Neural progenitor cell (in vitro differentiated cells): ENCODE data around the gene NUP210. TPM values are rescaled to one million over a fixed set of nuclear protein-coding genes. Genes with fewer than 3 reads are reported as not detected.

Source experiments
- DNase-seq: peaks from one replicate; pipeline ENCODE4 v3.0.0-alpha.2; 2016; ENCODE audit warnings: low spot score
- H2AFZ ChIP-seq: fragments of 200-600 bp; sonication (generic); replicated peaks from 2 replicates; pipeline ENCODE4 v1.6.1; 2016; ENCODE audit warnings: antibody characterized with exemption
- H3F3A ChIP-seq: fragments of 200-600 bp; sonication (generic); 2 replicates; pipeline ENCODE4 v1.6.1; 2016; ENCODE audit warnings: antibody characterized with exemption, low read depth
- H3K27ac ChIP-seq: fragments of 200-600 bp; sonication (generic); 2 replicates; pipeline ENCODE4 v1.5.1; 2016; ENCODE audit warnings: mild to moderate bottlenecking
- H3K27me3 ChIP-seq: fragments of 200-600 bp; sonication (generic); 2 replicates; pipeline ENCODE4 v1.6.1; 2016; ENCODE audit warnings: mild to moderate bottlenecking, moderate library complexity
- H3K36me3 ChIP-seq: fragments of 200-600 bp; sonication (generic); 2 replicates; pipeline ENCODE4 v1.5.1; 2016
- H3K4me1 ChIP-seq: fragments of 200-600 bp; sonication (generic); 2 replicates; pipeline ENCODE4 v1.6.1; 2016; ENCODE audit warnings: mixed run types
- H3K4me2 ChIP-seq: fragments of 200-600 bp; sonication (generic); 2 replicates; pipeline ENCODE4 v1.6.1; 2016
- H3K4me3 ChIP-seq: fragments of 200-600 bp; sonication (generic); 2 replicates; pipeline ENCODE4 v1.5.1; 2016
- H3K79me2 ChIP-seq: fragments of 200-600 bp; sonication (generic); 2 replicates; pipeline ENCODE4 v1.6.1; 2016; ENCODE audit warnings: low read depth
- H3K9ac ChIP-seq: fragments of 200-600 bp; sonication (generic); 2 replicates; pipeline ENCODE4 v1.6.1; 2016
- H3K9me3 ChIP-seq: fragments of 200-600 bp; sonication (generic); 2 replicates; pipeline ENCODE4 v1.5.1; 2016; ENCODE audit warnings: low read depth
- H4K20me1 ChIP-seq: fragments of 200-600 bp; sonication (generic); 2 replicates; pipeline ENCODE4 v1.6.1; 2016; ENCODE audit warnings: low read depth
- H3K27ac Mint-ChIP-seq: 3 replicates; pipeline ENCODE4 v1.8.0; 2021; ENCODE audit warnings: mixed read lengths
- H3K27me3 Mint-ChIP-seq: 2 replicates; pipeline ENCODE4 v1.8.0; 2022; ENCODE audit warnings: low read depth, mild to moderate bottlenecking, inconsistent platforms, moderate library complexity, mixed read lengths; ENCODE audit not compliant: insufficient read depth
- H3K36me3 Mint-ChIP-seq: 3 replicates; pipeline ENCODE4 v1.8.0; 2021; ENCODE audit warnings: mixed read lengths
- H3K4me1 Mint-ChIP-seq: 3 replicates; pipeline ENCODE4 v1.8.0; 2021; ENCODE audit warnings: mixed read lengths
- H3K4me3 Mint-ChIP-seq: 3 replicates; pipeline ENCODE4 v1.8.0; 2021; ENCODE audit warnings: mild to moderate bottlenecking, moderate library complexity, mixed read lengths
- H3K9me3 Mint-ChIP-seq: 3 replicates; pipeline ENCODE4 v1.8.0; 2020; ENCODE audit warnings: mixed read lengths
- EZH2 ChIP-seq: fragments of 200-600 bp; sonication (generic); IDR thresholded peaks from 2 replicates; pipeline ENCODE4 v1.6.1; 2017; ENCODE audit warnings: antibody characterized with exemption, mild to moderate bottlenecking, moderate library complexity
- EZH2phosphoT487 ChIP-seq: fragments of 200-600 bp; sonication (generic); IDR thresholded peaks from 2 replicates; pipeline ENCODE4 v1.6.1; 2017; ENCODE audit warnings: antibody characterized with exemption
- total RNA-seq: library from RNA; depleted of rRNA; stranded (reverse); fragments of >200 nt; gene quantifications from 2 replicates; pipeline ENCODE4 v1.2.3, GENCODE V29; 2015; ENCODE audit warnings: low replicate concordance
- TF ChIP-seq, protein P1 (sequence below): fragments of 200-600 bp; sonication (generic); IDR thresholded peaks from 2 replicates; pipeline ENCODE4 v1.5.1; 2017; ENCODE audit warnings: antibody characterized with exemption, mild to moderate bottlenecking

Gene NUP210
- total RNA-seq, 1 donor from 2014 or later = 37.1 TPM

DNA sequence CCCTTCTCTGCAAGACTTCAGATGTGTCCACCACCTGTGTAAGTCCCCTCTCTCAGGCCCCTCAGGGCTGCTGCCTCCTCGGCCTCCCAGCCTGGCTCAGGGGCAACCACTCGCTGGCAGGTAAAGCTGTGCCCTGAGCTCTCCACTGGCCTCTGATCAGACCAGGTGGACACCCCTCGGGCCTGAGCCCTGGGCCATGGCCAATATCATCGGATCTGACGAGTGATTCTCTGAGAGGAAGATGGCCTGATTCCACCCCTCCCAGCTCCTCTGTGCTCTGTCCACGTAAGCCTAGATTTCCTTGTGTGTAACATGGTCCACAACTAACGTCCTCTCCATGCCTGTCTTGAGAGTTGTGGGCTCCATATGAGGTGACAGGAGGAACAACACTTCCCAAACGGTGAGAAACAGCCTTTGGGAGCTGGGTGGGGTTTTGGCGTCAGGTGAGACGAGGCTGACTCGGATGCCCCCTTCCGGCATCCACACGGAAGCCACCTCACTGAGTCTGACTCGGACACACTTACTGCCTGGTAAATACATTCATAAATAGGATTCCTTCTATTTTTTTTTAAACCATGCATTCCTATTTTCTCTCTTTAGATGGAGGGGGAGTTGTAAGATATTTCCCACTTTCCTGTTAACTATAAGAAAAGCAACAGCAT is 86.8 kb downstream of the NUP210 start:
- DNase-seq = no peak
- Histone ChIP-seq H3K4me1 (no peaks in the 10 kb centered on the region), H3K36me3 (no peaks in the 10 kb centered on the region), H3K4me3 (no peak overlapping the region), H3F3A (no peaks in the 10 kb centered on the region), H3K9me3 (no peaks in the 10 kb centered on the region), H3K27me3 (no peaks in the 10 kb centered on the region), H3K9ac (no peak overlapping the region), H2AFZ (no peak overlapping the region), H4K20me1 (no peaks in the 10 kb centered on the region), H3K79me2 (no peaks in the 10 kb centered on the region), H3K27ac (no peak overlapping the region), H3K4me2 (no peak overlapping the region)
- Mint-ChIP-seq H3K9me3 (no peaks in the 10 kb centered on the region), H3K36me3 (peaks cover 10% of the 10 kb centered on the region), H3K4me3 (no peak overlapping the region), H3K27me3 (peaks cover 4% of the 10 kb centered on the region), H3K27ac (peak overlapping the region; percentile 82), H3K4me1 (peaks cover 10% of the 10 kb centered on the region)
- TF ChIP-seq EZH2 (no peak), EZH2phosphoT487 (no peak)
- TF ChIP-seq, protein P1, sequence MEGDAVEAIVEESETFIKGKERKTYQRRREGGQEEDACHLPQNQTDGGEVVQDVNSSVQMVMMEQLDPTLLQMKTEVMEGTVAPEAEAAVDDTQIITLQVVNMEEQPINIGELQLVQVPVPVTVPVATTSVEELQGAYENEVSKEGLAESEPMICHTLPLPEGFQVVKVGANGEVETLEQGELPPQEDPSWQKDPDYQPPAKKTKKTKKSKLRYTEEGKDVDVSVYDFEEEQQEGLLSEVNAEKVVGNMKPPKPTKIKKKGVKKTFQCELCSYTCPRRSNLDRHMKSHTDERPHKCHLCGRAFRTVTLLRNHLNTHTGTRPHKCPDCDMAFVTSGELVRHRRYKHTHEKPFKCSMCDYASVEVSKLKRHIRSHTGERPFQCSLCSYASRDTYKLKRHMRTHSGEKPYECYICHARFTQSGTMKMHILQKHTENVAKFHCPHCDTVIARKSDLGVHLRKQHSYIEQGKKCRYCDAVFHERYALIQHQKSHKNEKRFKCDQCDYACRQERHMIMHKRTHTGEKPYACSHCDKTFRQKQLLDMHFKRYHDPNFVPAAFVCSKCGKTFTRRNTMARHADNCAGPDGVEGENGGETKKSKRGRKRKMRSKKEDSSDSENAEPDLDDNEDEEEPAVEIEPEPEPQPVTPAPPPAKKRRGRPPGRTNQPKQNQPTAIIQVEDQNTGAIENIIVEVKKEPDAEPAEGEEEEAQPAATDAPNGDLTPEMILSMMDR = no peak

DNA sequence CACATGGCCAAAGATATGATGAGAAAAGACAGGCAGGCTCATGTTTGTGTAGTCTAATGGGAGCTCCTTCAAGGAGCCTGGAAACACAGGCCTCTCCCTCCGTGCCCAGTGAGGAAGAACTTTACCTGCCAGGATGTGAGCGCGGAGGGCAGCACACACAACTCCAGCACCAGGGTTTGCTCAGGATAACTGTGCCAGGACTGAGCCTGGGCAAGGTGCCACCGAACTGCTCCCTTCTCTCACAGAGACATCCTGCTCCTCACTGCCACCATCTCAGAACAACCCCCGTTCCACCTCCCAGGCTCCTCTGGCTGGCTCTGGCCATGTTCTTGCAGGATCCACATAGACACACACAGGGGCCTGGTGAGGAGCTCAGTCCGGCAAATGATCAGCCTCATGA is 87.4 kb downstream of the NUP210 start:
- no peaks in the 10 kb centered on the region for H3K79me2 ChIP-seq
- no peak overlapping the region for H3K4me3 Mint-ChIP-seq
- DNase-seq = no peak
- no peak for TF ChIP-seq EZH2phosphoT487
- TF ChIP-seq EZH2 = no peak
- TF ChIP-seq, protein P1 = no peak
- H3K27ac ChIP-seq = no peak overlapping the region
- H3K4me3 ChIP-seq = no peak overlapping the region
- no peak overlapping the region for H3K9ac ChIP-seq
- H3K27me3 ChIP-seq = no peaks in the 10 kb centered on the region
- peaks cover 4% of the 10 kb centered on the region for H3K27me3 Mint-ChIP-seq
- no peaks in the 10 kb centered on the region for H3K4me1 ChIP-seq
- H3K27ac Mint-ChIP-seq = no peak overlapping the region
- H3K9me3 Mint-ChIP-seq = no peaks in the 10 kb centered on the region
- no peak overlapping the region for H3K4me2 ChIP-seq
- peaks cover 10% of the 10 kb centered on the region for H3K4me1 Mint-ChIP-seq
- H2AFZ ChIP-seq = no peak overlapping the region
- no peaks in the 10 kb centered on the region for H3K36me3 ChIP-seq
- H3K9me3 ChIP-seq = no peaks in the 10 kb centered on the region
- H4K20me1 ChIP-seq = no peaks in the 10 kb centered on the region
- no peaks in the 10 kb centered on the region for H3F3A ChIP-seq
- peaks cover 10% of the 10 kb centered on the region for H3K36me3 Mint-ChIP-seq

DNA sequence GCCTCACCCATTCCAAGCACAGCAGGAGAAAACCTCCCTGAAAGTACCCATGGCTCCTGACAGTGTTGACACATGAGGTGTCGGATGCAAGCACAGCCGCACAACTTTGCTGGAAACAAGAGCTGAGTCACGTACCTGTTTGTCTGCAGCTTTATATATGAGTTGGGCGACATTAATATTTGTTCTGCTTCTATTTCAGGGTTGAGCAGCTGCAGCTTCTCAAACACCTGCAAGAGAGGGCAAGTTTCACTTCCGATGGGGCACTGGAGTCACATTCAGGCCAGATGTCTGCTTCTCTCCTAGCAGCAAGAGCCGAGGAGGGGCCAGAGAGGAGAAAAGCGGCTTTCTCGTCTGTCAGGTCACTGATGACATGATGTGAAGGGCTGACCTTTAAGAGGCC is 88.0 kb downstream of the NUP210 start:
- Mint-ChIP-seq H3K36me3 (peaks cover 7% of the 10 kb centered on the region), H3K9me3 (no peaks in the 10 kb centered on the region), H3K4me1 (peaks cover 10% of the 10 kb centered on the region), H3K27ac (no peak overlapping the region), H3K4me3 (no peak overlapping the region), H3K27me3 (peaks cover 4% of the 10 kb centered on the region)
- no peak overlapping the region for H3K4me2 ChIP-seq
- no peaks in the 10 kb centered on the region for H3K36me3 ChIP-seq
- no peak for TF ChIP-seq EZH2
- TF ChIP-seq EZH2phosphoT487 = no peak
- TF ChIP-seq, protein P1 = no peak
- H3K4me1 ChIP-seq = no peaks in the 10 kb centered on the region
- no peak overlapping the region for H3K9ac ChIP-seq
- H4K20me1 ChIP-seq = no peaks in the 10 kb centered on the region
- H3K4me3 ChIP-seq = no peak overlapping the region
- no peaks in the 10 kb centered on the region for H3K27me3 ChIP-seq
- no peaks in the 10 kb centered on the region for H3F3A ChIP-seq
- H3K27ac ChIP-seq = no peak overlapping the region
- H2AFZ ChIP-seq = no peak overlapping the region
- no peak for DNase-seq
- no peaks in the 10 kb centered on the region for H3K79me2 ChIP-seq
- no peaks in the 10 kb centered on the region for H3K9me3 ChIP-seq
